ENCODE results near the gene TMA7.

DNA sequence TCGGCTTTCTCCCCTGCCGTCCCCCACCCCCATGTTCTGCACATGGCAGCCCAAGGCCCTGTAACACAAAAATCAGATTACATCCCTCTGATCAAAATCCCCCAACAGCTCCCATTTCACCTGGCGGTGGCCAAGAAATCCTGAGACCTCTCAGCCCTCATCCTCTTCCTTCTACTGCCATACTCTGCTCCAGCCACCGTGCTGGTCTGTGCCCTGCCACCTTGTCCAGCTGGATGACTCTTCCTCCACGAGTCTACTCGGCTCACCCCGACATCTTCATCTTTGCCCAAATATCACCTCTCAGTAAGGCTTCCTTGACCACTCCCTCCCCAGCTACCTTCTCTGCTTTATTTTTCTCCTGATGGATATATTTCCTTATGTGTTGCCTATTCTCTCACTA lies 3.2 kb upstream of the TMA7 start:
- TF ChIP-seq, protein P1, sequence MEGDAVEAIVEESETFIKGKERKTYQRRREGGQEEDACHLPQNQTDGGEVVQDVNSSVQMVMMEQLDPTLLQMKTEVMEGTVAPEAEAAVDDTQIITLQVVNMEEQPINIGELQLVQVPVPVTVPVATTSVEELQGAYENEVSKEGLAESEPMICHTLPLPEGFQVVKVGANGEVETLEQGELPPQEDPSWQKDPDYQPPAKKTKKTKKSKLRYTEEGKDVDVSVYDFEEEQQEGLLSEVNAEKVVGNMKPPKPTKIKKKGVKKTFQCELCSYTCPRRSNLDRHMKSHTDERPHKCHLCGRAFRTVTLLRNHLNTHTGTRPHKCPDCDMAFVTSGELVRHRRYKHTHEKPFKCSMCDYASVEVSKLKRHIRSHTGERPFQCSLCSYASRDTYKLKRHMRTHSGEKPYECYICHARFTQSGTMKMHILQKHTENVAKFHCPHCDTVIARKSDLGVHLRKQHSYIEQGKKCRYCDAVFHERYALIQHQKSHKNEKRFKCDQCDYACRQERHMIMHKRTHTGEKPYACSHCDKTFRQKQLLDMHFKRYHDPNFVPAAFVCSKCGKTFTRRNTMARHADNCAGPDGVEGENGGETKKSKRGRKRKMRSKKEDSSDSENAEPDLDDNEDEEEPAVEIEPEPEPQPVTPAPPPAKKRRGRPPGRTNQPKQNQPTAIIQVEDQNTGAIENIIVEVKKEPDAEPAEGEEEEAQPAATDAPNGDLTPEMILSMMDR (IDR thresholded peaks at IDR 0.05; ENCODE audit: low read length), result no peak
- TF ChIP-seq EZH2 (IDR thresholded peaks at IDR 0.05; ENCODE audit: borderline replicate concordance, low read length), result no peak
